H7 (cell line): ENCODE data around the gene WNK2. TPM values are rescaled to one million over a fixed set of nuclear protein-coding genes. Genes with fewer than 3 reads are reported as not detected.
A peak's percentile ranks its signal among the peaks of the same experiment; 100 is the strongest.
"Not testable (repeated sequence)": the region's sequence is repeated elsewhere in the genome, so short reads cannot be mapped to it uniquely, and the experiment has no call there.

ENCODE experiments used
- DNase-seq: peaks from one replicate; pipeline ENCODE4 v3.0.0; 2012
- H3K27me3 ChIP-seq: 2 replicates; pipeline ENCODE4 v1.6.0; 2011; ENCODE audit warnings: mild to moderate bottlenecking, low read length; ENCODE audit not compliant: control insufficient read depth, insufficient read depth
- H3K36me3 ChIP-seq: replicated peaks from 2 replicates; pipeline ENCODE4 v1.5.1; 2011; ENCODE audit warnings: low read length; ENCODE audit not compliant: control insufficient read depth, insufficient read depth
- H3K4me3 ChIP-seq: 2 replicates; pipeline ENCODE4 v1.5.1; 2011; ENCODE audit warnings: low read depth, mild to moderate bottlenecking, control low read depth, low read length, moderate library complexity; ENCODE audit not compliant: insufficient read depth
- total RNA-seq: library from RNA; depleted of rRNA; stranded (reverse); fragments of >200 nt; shearing (Covaris generic); gene quantifications from 2 replicates; pipeline ENCODE4 v1.2.3, GENCODE V29; 2014

The WNK2 gene
- total RNA-seq, 1 experiment from 2014 or later = 13.3 TPM

- peak; percentile 44 for DNase-seq
- Histone ChIP-seq H3K36me3 (no peaks in the 10 kb centered on the region), H3K27me3 (no peaks in the 10 kb centered on the region), H3K4me3 (no peak overlapping the region)
These were observed 141.5 kb downstream of the WNK2 start for GRCh38 chr9:93325307-93326035.

- DNase-seq = peak; percentile 58
- H3K4me3 ChIP-seq = no peak overlapping the region
- H3K27me3 ChIP-seq = no peaks in the 10 kb centered on the region
- H3K36me3 ChIP-seq = no peaks in the 10 kb centered on the region
These were observed 142.1 kb downstream of the WNK2 start for GRCh38 chr9:93326056-93326455.

GRCh38 chr9:93326654-93327053 lies 142.7 kb downstream of the WNK2 start:
- H3K36me3 ChIP-seq = no peaks in the 10 kb centered on the region
- no peaks in the 10 kb centered on the region for H3K27me3 ChIP-seq
- no peak overlapping the region for H3K4me3 ChIP-seq
- peak; percentile 24 for DNase-seq

GRCh38 chr9:93329629-93330280 lies 145.8 kb downstream of the WNK2 start:
- H3K4me3 ChIP-seq = no peak overlapping the region

GRCh38 chr9:93332317-93332716 lies 148.4 kb downstream of the WNK2 start:
- Histone ChIP-seq H3K4me3 (no peak overlapping the region), H3K27me3 (no peaks in the 10 kb centered on the region), H3K36me3 (peaks cover 5% of the 10 kb centered on the region; the same call in 1 of the 2 replicates)
- DNase-seq = no peak

More at GRCh38 chr9:93329629-93330280, 145.8 kb downstream of the WNK2 start:
- peaks cover 5% of the 10 kb centered on the region; the same call in 1 of the 2 replicates for H3K36me3 ChIP-seq
- no peaks in the 10 kb centered on the region for H3K27me3 ChIP-seq
- DNase-seq = no peak

- Histone ChIP-seq H3K27me3 (no peaks in the 10 kb centered on the region), H3K36me3 (peaks cover 10% of the 10 kb centered on the region), H3K4me3 (no peak overlapping the region)
- DNase-seq = no peak
These were observed 152.8 kb downstream of the WNK2 start for GRCh38 chr9:93336720-93337119.

- H3K27me3 ChIP-seq, H3K36me3 ChIP-seq, DNase-seq, H3K4me3 ChIP-seq: not testable (repeated sequence)
These were observed 154.3 kb downstream of the WNK2 start for GRCh38 chr9:93338196-93338595.

- Histone ChIP-seq H3K36me3 (peaks cover 5% of the 10 kb centered on the region), H3K4me3 (no peak overlapping the region), H3K27me3 (no peaks in the 10 kb centered on the region)
- DNase-seq = no peak
These were observed 156.2 kb downstream of the WNK2 start for GRCh38 chr9:93340091-93340490.

- H3K27me3 ChIP-seq, DNase-seq, H3K4me3 ChIP-seq, H3K36me3 ChIP-seq: not testable (repeated sequence)
These were observed 157.9 kb downstream of the WNK2 start for GRCh38 chr9:93341820-93342219.

- not testable (repeated sequence) for H3K27me3 ChIP-seq, H3K36me3 ChIP-seq, DNase-seq, H3K4me3 ChIP-seq
These were observed 158.5 kb downstream of the WNK2 start for GRCh38 chr9:93342428-93342827.

- H3K27me3 ChIP-seq = peaks cover 1% of the 10 kb centered on the region; the same call in 1 of the 2 replicates
These were observed 159.7 kb downstream of the WNK2 start for GRCh38 chr9:93343663-93344062.

GRCh38 chr9:93345643-93346230 lies 161.8 kb downstream of the WNK2 start:
- H3K36me3 ChIP-seq = no peaks in the 10 kb centered on the region; the same call in 1 of the 2 replicates
- H3K27me3 ChIP-seq = peaks cover 1% of the 10 kb centered on the region; the same call in 1 of the 2 replicates
- peak overlapping the region; percentile 51 for H3K4me3 ChIP-seq
- peak; percentile 49 for DNase-seq

More at GRCh38 chr9:93343663-93344062, 159.7 kb downstream of the WNK2 start:
- no peak overlapping the region for H3K4me3 ChIP-seq
- DNase-seq = no peak
- H3K36me3 ChIP-seq = peaks cover 5% of the 10 kb centered on the region

GRCh38 chr9:93346231-93347112 lies 162.5 kb downstream of the WNK2 start:
- Histone ChIP-seq H3K27me3 (peaks cover 1% of the 10 kb centered on the region; the same call in 1 of the 2 replicates), H3K36me3 (no peaks in the 10 kb centered on the region; the same call in 1 of the 2 replicates), H3K4me3 (peak overlapping the region; percentile 51)
- peak; percentile 89 for DNase-seq

- H3K4me3 ChIP-seq, H3K27me3 ChIP-seq, H3K36me3 ChIP-seq, DNase-seq: not testable (repeated sequence)
These were observed 163.5 kb downstream of the WNK2 start for GRCh38 chr9:93347371-93347975.
